Lower leg skin (tissue), 3 donors: ENCODE results near the gene NOP10.

Experiments
- POLR2A ChIP-seq, 2 donors: fragments of 450-650 bp; IDR thresholded peaks; one replicate each; pipeline ENCODE4 v1.6.1; 2016 to 2017; ENCODE audit warnings: antibody characterized with exemption in 2 of 2, mild to moderate bottlenecking in 1 of 2, moderate library complexity in 1 of 2
- TF ChIP-seq, protein P1 (sequence below), 3 donors: fragments of 450-650 bp; IDR thresholded peaks; one replicate each; pipeline ENCODE4 v1.5.1; 2016; ENCODE audit warnings: antibody characterized with exemption in 3 of 3, mild to moderate bottlenecking in 3 of 3, moderate library complexity in 2 of 3

DNA sequence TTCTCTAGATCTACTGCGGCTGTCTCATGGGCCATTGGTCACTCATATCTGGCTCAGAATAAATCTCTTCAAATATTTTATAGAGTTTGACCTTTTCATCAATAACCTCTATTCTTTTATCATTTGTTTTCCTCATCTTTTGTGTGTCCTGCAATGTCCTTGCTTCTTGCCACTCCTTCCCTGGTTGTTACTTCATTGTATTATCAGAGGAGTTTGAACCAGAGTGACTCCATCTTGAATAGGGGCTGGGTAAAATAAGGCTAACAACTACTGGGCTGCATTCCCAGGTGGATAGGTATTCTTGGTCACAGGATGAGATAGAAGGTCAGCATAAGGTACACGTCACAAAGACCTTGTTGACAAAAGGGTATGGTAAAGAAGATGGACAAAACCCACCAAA is 33.9 kb upstream of the NOP10 start:
- TF ChIP-seq, protein P1, sequence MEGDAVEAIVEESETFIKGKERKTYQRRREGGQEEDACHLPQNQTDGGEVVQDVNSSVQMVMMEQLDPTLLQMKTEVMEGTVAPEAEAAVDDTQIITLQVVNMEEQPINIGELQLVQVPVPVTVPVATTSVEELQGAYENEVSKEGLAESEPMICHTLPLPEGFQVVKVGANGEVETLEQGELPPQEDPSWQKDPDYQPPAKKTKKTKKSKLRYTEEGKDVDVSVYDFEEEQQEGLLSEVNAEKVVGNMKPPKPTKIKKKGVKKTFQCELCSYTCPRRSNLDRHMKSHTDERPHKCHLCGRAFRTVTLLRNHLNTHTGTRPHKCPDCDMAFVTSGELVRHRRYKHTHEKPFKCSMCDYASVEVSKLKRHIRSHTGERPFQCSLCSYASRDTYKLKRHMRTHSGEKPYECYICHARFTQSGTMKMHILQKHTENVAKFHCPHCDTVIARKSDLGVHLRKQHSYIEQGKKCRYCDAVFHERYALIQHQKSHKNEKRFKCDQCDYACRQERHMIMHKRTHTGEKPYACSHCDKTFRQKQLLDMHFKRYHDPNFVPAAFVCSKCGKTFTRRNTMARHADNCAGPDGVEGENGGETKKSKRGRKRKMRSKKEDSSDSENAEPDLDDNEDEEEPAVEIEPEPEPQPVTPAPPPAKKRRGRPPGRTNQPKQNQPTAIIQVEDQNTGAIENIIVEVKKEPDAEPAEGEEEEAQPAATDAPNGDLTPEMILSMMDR (IDR thresholded peaks at IDR 0.05): no peak
- TF ChIP-seq POLR2A (IDR thresholded peaks at IDR 0.05): no peak
